Kidney epithelial cell (primary cell): ENCODE results near the gene TAP1. TPM values are rescaled to one million over a fixed set of nuclear protein-coding genes. Genes with fewer than 3 reads are reported as not detected.
"Not testable (repeated sequence)": the region's sequence is repeated elsewhere in the genome, so short reads cannot be mapped to it uniquely, and the experiment has no call there.

Source experiments
- DNase-seq: peaks from one replicate; pipeline ENCODE4 v3.0.0-alpha.2; 2010; ENCODE audit warnings: low read depth
- H3K27me3 ChIP-seq: 2 replicates; pipeline ENCODE4 v1.6.0; 2011; ENCODE audit warnings: low read length; ENCODE audit not compliant: control insufficient read depth, insufficient read depth
- H3K36me3 ChIP-seq: 2 replicates; pipeline ENCODE4 v1.5.1; 2011; ENCODE audit warnings: low read length; ENCODE audit not compliant: control insufficient read depth, insufficient read depth
- H3K4me3 ChIP-seq: 2 replicates; pipeline ENCODE4 v1.5.1; 2011; ENCODE audit warnings: low read depth, mild to moderate bottlenecking, control low read depth, low read length
- total RNA-seq: library from RNA; depleted of rRNA; stranded (reverse); fragments of >200 nt; gene quantifications from 2 replicates; pipeline ENCODE4 v1.2.3, GENCODE V29; 2015
- TF ChIP-seq, protein P1 (sequence below): IDR thresholded peaks from 2 replicates; pipeline ENCODE4 v1.5.1; 2011; ENCODE audit warnings: mild to moderate bottlenecking, moderate library complexity, low read length, control low read depth, inconsistent platforms; ENCODE audit not compliant: insufficient read depth, poor library complexity, severe bottlenecking

Gene TAP1
- total RNA-seq, 1 donor from 2014 or later: 77.6 TPM

GRCh38 chr6:32879691-32880090, 26.2 kb upstream of the TAP1 start:
- DNase-seq: no peak
- no peak overlapping the region for H3K4me3 ChIP-seq
- peaks cover 12% of the 10 kb centered on the region for H3K27me3 ChIP-seq
- TF ChIP-seq, protein P1, sequence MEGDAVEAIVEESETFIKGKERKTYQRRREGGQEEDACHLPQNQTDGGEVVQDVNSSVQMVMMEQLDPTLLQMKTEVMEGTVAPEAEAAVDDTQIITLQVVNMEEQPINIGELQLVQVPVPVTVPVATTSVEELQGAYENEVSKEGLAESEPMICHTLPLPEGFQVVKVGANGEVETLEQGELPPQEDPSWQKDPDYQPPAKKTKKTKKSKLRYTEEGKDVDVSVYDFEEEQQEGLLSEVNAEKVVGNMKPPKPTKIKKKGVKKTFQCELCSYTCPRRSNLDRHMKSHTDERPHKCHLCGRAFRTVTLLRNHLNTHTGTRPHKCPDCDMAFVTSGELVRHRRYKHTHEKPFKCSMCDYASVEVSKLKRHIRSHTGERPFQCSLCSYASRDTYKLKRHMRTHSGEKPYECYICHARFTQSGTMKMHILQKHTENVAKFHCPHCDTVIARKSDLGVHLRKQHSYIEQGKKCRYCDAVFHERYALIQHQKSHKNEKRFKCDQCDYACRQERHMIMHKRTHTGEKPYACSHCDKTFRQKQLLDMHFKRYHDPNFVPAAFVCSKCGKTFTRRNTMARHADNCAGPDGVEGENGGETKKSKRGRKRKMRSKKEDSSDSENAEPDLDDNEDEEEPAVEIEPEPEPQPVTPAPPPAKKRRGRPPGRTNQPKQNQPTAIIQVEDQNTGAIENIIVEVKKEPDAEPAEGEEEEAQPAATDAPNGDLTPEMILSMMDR: no peak
- H3K36me3 ChIP-seq: no peaks in the 10 kb centered on the region

- Histone ChIP-seq H3K4me3 (no peak overlapping the region), H3K27me3 (peaks cover 12% of the 10 kb centered on the region), H3K36me3 (no peaks in the 10 kb centered on the region)
- TF ChIP-seq, protein P1: no peak
- DNase-seq: no peak
Observed at GRCh38 chr6:32876603-32877002, 23.1 kb upstream of the TAP1 start.

- not testable (repeated sequence) for H3K4me3 ChIP-seq, H3K36me3 ChIP-seq, H3K27me3 ChIP-seq, DNase-seq
Observed at GRCh38 chr6:32873947-32874346, 20.4 kb upstream of the TAP1 start.

GRCh38 chr6:32868257-32868788, 14.8 kb upstream of the TAP1 start:
- Histone ChIP-seq H3K27me3 (peaks cover 13% of the 10 kb centered on the region), H3K4me3 (no peak overlapping the region), H3K36me3 (no peaks in the 10 kb centered on the region)
- TF ChIP-seq, protein P1: peak; percentile 75
- no peak for DNase-seq

DNA sequence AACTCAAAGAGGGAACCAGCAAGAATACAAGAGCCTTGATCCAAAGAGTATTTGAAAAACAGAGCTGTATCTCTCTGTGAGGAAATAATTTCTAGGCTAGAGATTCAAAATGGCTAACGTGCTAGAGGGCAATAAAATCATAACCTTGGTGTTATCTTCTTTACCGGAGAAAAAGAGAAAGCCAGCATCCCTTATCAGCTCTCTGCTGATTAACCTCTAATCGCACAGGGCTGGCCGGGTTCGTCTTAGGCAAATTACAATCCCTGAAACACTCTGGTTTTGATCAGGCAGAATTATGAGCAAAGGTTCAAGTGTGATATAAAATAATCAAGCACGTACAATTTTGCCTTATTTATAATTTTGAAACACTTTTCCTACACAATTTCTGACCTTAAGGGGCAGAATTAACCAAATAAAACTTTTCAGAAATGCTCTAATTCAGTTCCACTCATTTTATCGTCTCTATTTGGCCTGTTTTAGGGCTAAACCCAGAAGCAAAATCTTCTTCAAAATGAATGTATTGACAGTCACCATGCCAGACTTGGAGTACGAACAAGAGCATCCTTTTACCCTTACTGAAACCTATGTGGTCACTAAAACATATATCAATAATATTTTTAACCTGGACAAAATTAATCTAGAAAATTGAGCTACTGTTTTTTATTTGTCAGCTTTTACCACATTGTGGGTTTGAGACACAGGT, 14.2 kb upstream of the TAP1 start:
- TF ChIP-seq, protein P1: no peak
- peaks cover 13% of the 10 kb centered on the region for H3K27me3 ChIP-seq

GRCh38 chr6:32867022-32867477, 13.5 kb upstream of the TAP1 start:
- Histone ChIP-seq H3K36me3 (no peaks in the 10 kb centered on the region), H3K27me3 (peaks cover 13% of the 10 kb centered on the region), H3K4me3 (no peak overlapping the region)
- TF ChIP-seq, protein P1: no peak
- no peak for DNase-seq

More for the DNA sequence above, 14.2 kb upstream of the TAP1 start:
- Histone ChIP-seq H3K4me3 (no peak overlapping the region), H3K36me3 (no peaks in the 10 kb centered on the region)
- no peak for DNase-seq
